Neuronal stem cell (in vitro differentiated cells): Measurements from ENCODE around the gene ANKS1B.

Experiments
- DNase-seq: peaks from one replicate; pipeline ENCODE4 v3.0.0-alpha.2; 2013; ENCODE audit warnings: low spot score
- H2AFZ ChIP-seq: one replicate; pipeline ENCODE4 v1.6.1; 2013; ENCODE audit warnings: mild to moderate bottlenecking, low read length, inconsistent platforms
- H2AK5ac ChIP-seq: 2 replicates; pipeline ENCODE4 v1.6.1; 2013; ENCODE audit warnings: low read depth, mild to moderate bottlenecking, inconsistent platforms, low read length, moderate library complexity, mixed read lengths
- H2BK120ac ChIP-seq: 2 replicates; pipeline ENCODE4 v1.6.1; 2013; ENCODE audit warnings: low read depth, mild to moderate bottlenecking, inconsistent platforms, low read length, moderate library complexity, mixed read lengths
- H2BK12ac ChIP-seq: one replicate; pipeline ENCODE4 v1.6.1; 2013; ENCODE audit warnings: low read length, inconsistent platforms
- H2BK15ac ChIP-seq: 2 replicates; pipeline ENCODE4 v1.6.1; 2013; ENCODE audit warnings: mild to moderate bottlenecking, low read length, inconsistent platforms, mixed read lengths
- H2BK5ac ChIP-seq: one replicate; pipeline ENCODE4 v1.6.1; 2013; ENCODE audit warnings: inconsistent platforms, mild to moderate bottlenecking, low read length, moderate library complexity
- H3K14ac ChIP-seq: one replicate; pipeline ENCODE4 v1.6.1; 2013; ENCODE audit warnings: low read length, inconsistent platforms
- H3K18ac ChIP-seq: 2 replicates; pipeline ENCODE4 v1.6.1; 2013; ENCODE audit warnings: low read length, inconsistent platforms
- H3K23ac ChIP-seq: 2 replicates; pipeline ENCODE4 v1.6.1; 2013; ENCODE audit warnings: low read depth, mild to moderate bottlenecking, mixed read lengths, low read length, inconsistent platforms; ENCODE audit not compliant: poor library complexity
- H3K27ac ChIP-seq: replicated peaks from 3 replicates; pipeline ENCODE4 v1.5.1; 2013; ENCODE audit warnings: low read length, inconsistent platforms
- H3K27me3 ChIP-seq, 3 experiments: 2 replicates each; pipeline ENCODE4 v1.6.1; 2013; ENCODE audit warnings: low read length in 3 of 3, mild to moderate bottlenecking in 2 of 3, inconsistent platforms in 1 of 3, low read depth in 1 of 3, mixed read lengths in 1 of 3, moderate library complexity in 1 of 3; ENCODE audit not compliant: control insufficient read depth in 3 of 3, insufficient read depth in 3 of 3
- H3K36me3 ChIP-seq, 2 donors: replicated peaks in 1 of 2; 2 replicates each; pipeline ENCODE4 v1.6.1; 2013; ENCODE audit warnings: low read length in 2 of 2; ENCODE audit not compliant: control insufficient read depth in 2 of 2, insufficient read depth in 2 of 2
- H3K4ac ChIP-seq: 2 replicates; pipeline ENCODE4 v1.6.1; 2013; ENCODE audit warnings: inconsistent platforms, mild to moderate bottlenecking, low read length, moderate library complexity
- H3K4me1 ChIP-seq, 2 donors: 1 replicate in 1 of 2; 2 replicates in 1 of 2; pipeline ENCODE4 v1.6.1; 2013; ENCODE audit warnings: low read length in 2 of 2, low read depth in 1 of 2; ENCODE audit not compliant: control insufficient read depth in 2 of 2, insufficient read depth in 1 of 2
- H3K4me2 ChIP-seq: one replicate; pipeline ENCODE4 v1.6.1; 2013; ENCODE audit warnings: mild to moderate bottlenecking, low read length, inconsistent platforms; ENCODE audit not compliant: insufficient read depth, poor library complexity, severe bottlenecking
- H3K4me3 ChIP-seq, 2 donors: 2 replicates each; pipeline ENCODE4 v1.5.1; 2013; ENCODE audit warnings: low read length in 2 of 2, mild to moderate bottlenecking in 2 of 2, inconsistent platforms in 1 of 2, moderate library complexity in 1 of 2
- H3K79me1 ChIP-seq: one replicate; pipeline ENCODE4 v1.6.1; 2013; ENCODE audit warnings: low read depth, mild to moderate bottlenecking, inconsistent platforms, low read length, moderate library complexity
- H3K9ac ChIP-seq: one replicate; pipeline ENCODE4 v1.6.1; 2013; ENCODE audit warnings: mild to moderate bottlenecking, low read depth, low read length, inconsistent platforms; ENCODE audit not compliant: poor library complexity
- H3K9me3 ChIP-seq, 2 donors: replicated peaks in 1 of 2; 2 replicates each; pipeline versions ENCODE3 to v1.6.1; 2013; ENCODE audit warnings: low read length in 2 of 2, mild to moderate bottlenecking in 2 of 2, inconsistent platforms in 1 of 2, low read depth in 1 of 2, mixed read lengths in 1 of 2, moderate library complexity in 1 of 2; ENCODE audit not compliant: control insufficient read depth in 2 of 2, insufficient read depth in 1 of 2
- H4K8ac ChIP-seq: one replicate; pipeline ENCODE4 v1.6.1; 2013; ENCODE audit warnings: low read depth, mild to moderate bottlenecking, inconsistent platforms, low read length, moderate library complexity
- H4K91ac ChIP-seq: one replicate; pipeline ENCODE4 v1.6.1; 2013; ENCODE audit warnings: low read length, low read depth, mild to moderate bottlenecking, inconsistent platforms; ENCODE audit not compliant: poor library complexity
- WGBS, 2 donors: extraction: QIAGEN DNeasy Blood & Tissue Kit; methylation state at CpG; one replicate each; pipeline ENCODE4 v1.1.7; 2013; ENCODE audit warnings: missing lambda C conversion rate in 2 of 2, mixed read lengths in 1 of 2; ENCODE audit not compliant: insufficient read length in 2 of 2, insufficient replicate concordance in 1 of 2; ENCODE audit errors: extremely low coverage in 2 of 2; 5-methylcytosine and 5-hydroxymethylcytosine counted together

The ANKS1B gene

DNA sequence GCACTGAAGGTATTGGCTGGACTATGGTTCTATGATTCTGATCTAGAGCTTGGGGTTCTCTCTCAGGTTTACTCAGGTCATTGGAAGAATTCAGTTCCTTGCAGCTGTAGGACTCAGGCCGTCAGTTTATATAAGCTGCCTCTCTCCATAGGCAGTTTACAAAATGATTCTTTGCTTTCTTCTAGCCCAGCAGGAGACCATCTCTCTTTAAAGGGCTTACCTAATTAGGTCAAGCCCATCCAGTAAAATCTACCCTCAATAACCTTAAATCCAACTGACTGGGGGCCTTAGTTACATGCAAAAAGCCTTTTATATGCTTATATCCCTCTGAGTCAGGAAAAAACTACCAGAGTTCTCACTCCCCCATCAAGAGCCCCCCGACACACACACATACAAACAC lies 417.7 kb downstream of the ANKS1B start:
- Histone ChIP-seq H2BK12ac (no peak overlapping the region), H2BK5ac (no peak overlapping the region), H3K27me3 (no peaks in the 10 kb centered on the region), H3K36me3 (no peaks in the 10 kb centered on the region), H3K4me1 (peaks cover 0 to 3% of the 10 kb centered on the region in 2 donors), H3K18ac (no peak overlapping the region), H3K4me3 (no peak overlapping the region), H3K27ac (no peak overlapping the region), H4K91ac (no peak overlapping the region), H3K23ac (no peak overlapping the region), H2BK120ac (no peak overlapping the region), H3K9me3 (peaks cover 0 to 2% of the 10 kb centered on the region in 2 donors), H3K14ac (no peak overlapping the region), H3K4me2 (no peak overlapping the region), H2AFZ (no peak overlapping the region), H3K4ac (no peak overlapping the region), H4K8ac (no peak overlapping the region), H2BK15ac (no peak overlapping the region), H3K79me1 (no peaks in the 10 kb centered on the region), H3K9ac (no peak overlapping the region), H2AK5ac (no peak overlapping the region)
- WGBS, 2 donors = 100% methylated on average over 1 of the region's 2 CpGs; no CpG with 5 or more reads in 1 of the 2 donors
- DNase-seq = no peak

DNA sequence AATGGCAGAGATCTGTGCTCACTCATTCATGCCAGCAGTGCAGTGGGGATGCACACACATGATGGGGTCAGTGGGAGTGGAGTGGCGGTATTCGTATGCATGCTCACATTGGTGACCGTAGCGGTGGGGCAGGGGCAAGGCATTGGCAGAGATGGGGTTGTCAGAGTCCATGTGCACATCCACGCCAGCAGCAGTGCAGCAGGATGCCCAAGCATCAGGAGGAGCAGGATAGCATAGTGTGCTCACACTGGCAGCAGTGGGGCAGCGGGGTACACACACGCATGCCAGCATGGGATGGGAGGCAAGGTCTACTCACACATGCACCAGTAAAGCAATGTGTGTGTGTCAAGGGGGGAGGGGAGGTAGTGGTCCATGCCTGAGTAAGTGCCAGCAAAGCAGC lies 426.6 kb downstream of the ANKS1B start:
- Histone ChIP-seq H3K23ac (no peak overlapping the region), H3K14ac (peak overlapping the region; percentile 72), H3K4ac (no peak overlapping the region), H2BK15ac (no peak overlapping the region), H2BK5ac (no peak overlapping the region), H3K9me3 (peaks cover 0 to 4% of the 10 kb centered on the region in 2 donors), H4K8ac (no peak overlapping the region), H2BK120ac (no peak overlapping the region), H2AFZ (no peak overlapping the region), H3K18ac (peak overlapping the region; percentile 20), H3K4me3 (peak overlapping the region in 1 of 2 donors; percentile 55), H3K9ac (peak overlapping the region; percentile 32), H2BK12ac (no peak overlapping the region), H3K4me1 (no peaks in the 10 kb centered on the region), H3K27ac (no peak overlapping the region), H3K36me3 (no peaks in the 10 kb centered on the region), H3K27me3 (no peaks in the 10 kb centered on the region), H3K79me1 (no peaks in the 10 kb centered on the region), H2AK5ac (no peak overlapping the region), H4K91ac (no peak overlapping the region), H3K4me2 (no peak overlapping the region)
- no peak for DNase-seq
- WGBS, 2 donors = no CpG with 5 or more reads among the region's 7 CpGs

- Histone ChIP-seq H4K8ac (no peak overlapping the region), H3K4me2 (no peak overlapping the region), H4K91ac (no peak overlapping the region), H3K79me1 (no peaks in the 10 kb centered on the region), H3K4ac (no peak overlapping the region), H2AFZ (no peak overlapping the region), H2BK120ac (no peak overlapping the region), H2BK15ac (no peak overlapping the region), H2AK5ac (no peak overlapping the region), H3K27ac (no peak overlapping the region), H3K9me3 (peaks cover 0 to 3% of the 10 kb centered on the region in 2 donors), H2BK5ac (no peak overlapping the region), H3K36me3 (no peaks in the 10 kb centered on the region), H3K27me3 (no peaks in the 10 kb centered on the region), H3K4me1 (peaks cover 0 to 2% of the 10 kb centered on the region in 2 donors), H3K4me3 (no peak overlapping the region), H3K23ac (no peak overlapping the region), H2BK12ac (no peak overlapping the region), H3K18ac (no peak overlapping the region), H3K9ac (no peak overlapping the region), H3K14ac (no peak overlapping the region)
- DNase-seq = no peak
- WGBS, 2 donors = no CpG with 5 or more reads among the region's 3 CpGs
Observed at GRCh38 chr12:99553461-99553860, 431.3 kb downstream of the ANKS1B start.

DNA sequence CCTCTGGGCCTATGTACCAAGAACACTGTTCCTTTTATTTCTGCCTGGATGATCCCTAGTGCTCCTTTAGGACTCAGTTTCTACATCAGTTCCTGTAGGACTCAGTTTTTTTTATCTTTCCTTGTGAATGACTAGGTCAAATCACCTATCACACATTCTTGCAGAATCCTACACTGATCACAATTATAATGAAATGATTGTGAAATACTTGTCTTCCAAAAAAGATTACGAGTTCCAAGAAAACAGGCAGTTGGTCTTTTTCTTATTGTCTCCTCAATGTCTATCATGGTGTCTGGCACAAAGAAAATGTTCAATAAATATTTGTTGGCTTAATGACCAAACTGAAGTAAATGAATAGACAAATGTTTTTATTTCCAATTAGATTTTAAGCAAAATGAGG lies 432.7 kb downstream of the ANKS1B start:
- no peak overlapping the region for H2AK5ac ChIP-seq
- no peaks in the 10 kb centered on the region for H3K9me3 ChIP-seq
- H2BK15ac ChIP-seq = no peak overlapping the region
- no peak overlapping the region for H3K4me3 ChIP-seq
- H2BK5ac ChIP-seq = no peak overlapping the region
- DNase-seq = no peak
- H3K23ac ChIP-seq = no peak overlapping the region
- H3K9ac ChIP-seq = no peak overlapping the region
- WGBS, 2 donors = no CpG with 5 or more reads among the region's 1 CpG
- H3K27me3 ChIP-seq = no peaks in the 10 kb centered on the region
- no peak overlapping the region for H2BK12ac ChIP-seq
- H4K91ac ChIP-seq = no peak overlapping the region
- no peak overlapping the region for H4K8ac ChIP-seq
- H2AFZ ChIP-seq = no peak overlapping the region
- no peak overlapping the region for H3K14ac ChIP-seq
- peaks cover 0 to 2% of the 10 kb centered on the region in 2 donors for H3K4me1 ChIP-seq
- no peaks in the 10 kb centered on the region for H3K36me3 ChIP-seq
- no peak overlapping the region for H3K4ac ChIP-seq
- H3K4me2 ChIP-seq = no peak overlapping the region
- no peaks in the 10 kb centered on the region for H3K79me1 ChIP-seq
- no peak overlapping the region for H3K18ac ChIP-seq
- H2BK120ac ChIP-seq = no peak overlapping the region
- no peak overlapping the region for H3K27ac ChIP-seq
